Esophagus muscularis mucosa (tissue), 4 donors: ENCODE measurements around the gene EHMT2. TPM values are rescaled to one million over a fixed set of nuclear protein-coding genes. Genes with fewer than 3 reads are reported as not detected.
"Not testable (repeated sequence)": the region's sequence is repeated elsewhere in the genome, so short reads cannot be mapped to it uniquely, and the experiment has no call there.

Source experiments
- DNase-seq: peaks from one replicate; pipeline ENCODE4 v3.0.0-alpha.2; 2017; ENCODE audit errors: extremely low spot score
- H3K27ac ChIP-seq, 4 donors: fragments of 200-600 bp; sonication (generic); replicated peaks in 1 of 4; 1 replicate in 3 of 4; 2 replicates in 1 of 4; pipeline ENCODE4 v1.5.1; 2016 to 2019; ENCODE audit warnings: mild to moderate bottlenecking in 1 of 4
- H3K27me3 ChIP-seq, 4 donors: fragments of 200-600 bp; sonication (generic); one replicate each; pipeline versions ENCODE4 v1.5.1 to v1.6.0; 2016 to 2019
- H3K36me3 ChIP-seq, 4 donors: fragments of 200-600 bp; sonication (generic); one replicate each; pipeline ENCODE4 v1.5.1; 2016 to 2019
- H3K4me1 ChIP-seq, 4 donors: fragments of 200-600 bp; sonication (generic); one replicate each; pipeline ENCODE4 v1.5.1; 2016 to 2019
- H3K4me3 ChIP-seq, 4 donors: fragments of 200-600 bp; sonication (generic); 1 replicate in 2 of 4; 2 replicates in 2 of 4; pipeline ENCODE4 v1.5.1; 2016 to 2019; ENCODE audit warnings: mild to moderate bottlenecking in 4 of 4, moderate library complexity in 1 of 4
- H3K9me3 ChIP-seq, 4 donors: fragments of 200-600 bp; sonication (generic); 1 replicate in 3 of 4; 2 replicates in 1 of 4; pipeline ENCODE4 v1.5.1; 2016 to 2019
- EP300 ChIP-seq: sonication (generic); formaldehyde crosslinking; IDR thresholded peaks from one replicate; pipeline ENCODE4 v1.6.1; 2017; ENCODE audit warnings: antibody characterized with exemption
- POLR2A ChIP-seq: fragments of 450-650 bp; IDR thresholded peaks from one replicate; pipeline ENCODE4 v1.6.1; 2017; ENCODE audit warnings: antibody characterized with exemption, moderate library complexity, mild to moderate bottlenecking, low read depth
- POLR2AphosphoS5 ChIP-seq, 2 donors: sonication (generic); formaldehyde crosslinking; IDR thresholded peaks; one replicate each; pipeline ENCODE4 v1.6.1; 2017; ENCODE audit warnings: antibody characterized with exemption in 2 of 2
- WGBS: methylation state at CpG from one replicate; pipeline ENCODE4 v1.1.5; 2018; 5-methylcytosine and 5-hydroxymethylcytosine counted together
- intact Hi-C: fragments of 100-400 bp; cut with DNase I; formaldehyde crosslinking; loops from one replicate; pipeline ENCODE4 v1.15.1; 2023
- total RNA-seq, 4 donors: library from RNA; depleted of rRNA; stranded (reverse); fragments of >200 nt; gene quantifications; one replicate each; pipeline versions ENCODE4 v1.1.0 to v1.2.1, GENCODE V29; 2016
- TF ChIP-seq, protein P1 (sequence below), 3 experiments: fragments of 200-600 bp in 2 of 3; fragments of 450-650 bp in 1 of 3; sonication (generic) in 2 of 3; IDR thresholded peaks; one replicate each; pipeline ENCODE4 v1.5.1; 2017 to 2019; ENCODE audit warnings: antibody characterized with exemption in 3 of 3, mild to moderate bottlenecking in 2 of 3, moderate library complexity in 1 of 3

The EHMT2 gene
- total RNA-seq, 4 donors from 2014 or later: 25.7 to 48.4 (median 38.1) TPM

DNA sequence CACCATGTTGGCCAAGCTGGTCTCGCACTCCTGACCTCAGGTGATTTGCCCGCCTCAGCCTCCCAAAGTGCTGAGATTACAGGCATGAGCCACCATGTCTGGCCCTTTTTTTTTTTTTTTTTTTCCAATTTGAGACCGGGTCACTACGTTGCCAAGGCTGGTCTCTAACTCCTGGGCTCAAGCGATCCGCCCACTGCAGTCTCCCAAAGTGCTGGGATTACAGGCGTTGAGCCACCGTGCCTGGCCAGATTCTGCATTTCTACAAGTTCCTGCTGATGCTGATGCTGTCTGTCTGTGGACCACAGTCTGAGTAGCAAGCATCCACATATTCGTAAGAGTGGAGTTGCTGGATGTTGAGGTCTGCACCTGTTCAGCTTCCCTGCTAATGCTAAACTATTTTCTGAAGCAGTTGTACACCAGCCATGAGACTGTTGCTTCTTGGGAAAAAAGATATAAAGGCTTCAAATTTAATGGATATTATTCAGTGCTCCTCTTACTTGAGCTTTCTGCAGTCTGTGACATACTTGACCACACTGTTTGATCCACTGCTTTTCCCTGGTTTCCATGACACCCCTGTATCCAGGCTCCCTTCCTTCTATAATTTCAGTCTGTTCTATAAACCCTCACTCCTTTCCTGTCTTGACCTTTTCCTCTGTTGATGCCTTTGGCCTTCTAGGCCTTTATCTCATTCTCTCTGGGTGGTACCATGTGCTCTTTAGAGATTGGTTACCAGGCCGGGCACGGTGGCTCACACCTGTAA lies 14.5 kb upstream of the EHMT2 start:
- H3K4me1 ChIP-seq: no peaks in the 10 kb centered on the region
- DNase-seq: no peak
- H3K4me3 ChIP-seq: no peak overlapping the region
- no peaks in the 10 kb centered on the region for H3K27me3 ChIP-seq
- TF ChIP-seq, protein P1, sequence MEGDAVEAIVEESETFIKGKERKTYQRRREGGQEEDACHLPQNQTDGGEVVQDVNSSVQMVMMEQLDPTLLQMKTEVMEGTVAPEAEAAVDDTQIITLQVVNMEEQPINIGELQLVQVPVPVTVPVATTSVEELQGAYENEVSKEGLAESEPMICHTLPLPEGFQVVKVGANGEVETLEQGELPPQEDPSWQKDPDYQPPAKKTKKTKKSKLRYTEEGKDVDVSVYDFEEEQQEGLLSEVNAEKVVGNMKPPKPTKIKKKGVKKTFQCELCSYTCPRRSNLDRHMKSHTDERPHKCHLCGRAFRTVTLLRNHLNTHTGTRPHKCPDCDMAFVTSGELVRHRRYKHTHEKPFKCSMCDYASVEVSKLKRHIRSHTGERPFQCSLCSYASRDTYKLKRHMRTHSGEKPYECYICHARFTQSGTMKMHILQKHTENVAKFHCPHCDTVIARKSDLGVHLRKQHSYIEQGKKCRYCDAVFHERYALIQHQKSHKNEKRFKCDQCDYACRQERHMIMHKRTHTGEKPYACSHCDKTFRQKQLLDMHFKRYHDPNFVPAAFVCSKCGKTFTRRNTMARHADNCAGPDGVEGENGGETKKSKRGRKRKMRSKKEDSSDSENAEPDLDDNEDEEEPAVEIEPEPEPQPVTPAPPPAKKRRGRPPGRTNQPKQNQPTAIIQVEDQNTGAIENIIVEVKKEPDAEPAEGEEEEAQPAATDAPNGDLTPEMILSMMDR (IDR thresholded peaks at IDR 0.05): no peak
- no peak for TF ChIP-seq POLR2A
- no peak for TF ChIP-seq EP300
- no peak for TF ChIP-seq POLR2AphosphoS5 (IDR thresholded peaks at IDR 0.05)
- H3K27ac ChIP-seq: no peak overlapping the region
- no peaks in the 10 kb centered on the region for H3K9me3 ChIP-seq
- intact Hi-C loops: no loop called here
- no peaks in the 10 kb centered on the region for H3K36me3 ChIP-seq
- 81% methylated on average over 11 of the region's 11 CpGs for WGBS

DNA sequence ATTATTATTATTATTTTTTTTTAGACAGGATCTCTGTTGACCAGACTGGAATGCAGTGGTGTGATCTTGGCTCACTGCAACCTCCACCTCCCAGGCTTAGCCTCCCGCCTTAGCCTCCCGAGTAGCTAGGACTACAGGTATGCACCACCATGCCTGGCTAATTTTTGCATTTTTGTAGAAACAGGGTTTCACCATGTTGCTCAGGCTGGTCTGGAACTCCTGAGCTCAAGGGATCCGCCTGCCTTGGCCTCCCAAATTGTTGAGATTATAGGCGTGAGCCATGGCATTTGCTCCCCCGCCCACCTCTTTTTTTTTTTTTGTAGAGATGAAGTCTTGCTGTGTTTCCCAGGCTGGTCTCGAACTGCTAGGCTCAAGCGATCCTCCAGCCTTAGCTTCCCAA lies 11.8 kb upstream of the EHMT2 start:
- DNase-seq, H3K27me3 ChIP-seq, H3K9me3 ChIP-seq, H3K27ac ChIP-seq, H3K4me1 ChIP-seq, H3K4me3 ChIP-seq, intact Hi-C loops, H3K36me3 ChIP-seq: not testable (repeated sequence)
- WGBS: 85% methylated on average over 7 of the region's 7 CpGs

DNA sequence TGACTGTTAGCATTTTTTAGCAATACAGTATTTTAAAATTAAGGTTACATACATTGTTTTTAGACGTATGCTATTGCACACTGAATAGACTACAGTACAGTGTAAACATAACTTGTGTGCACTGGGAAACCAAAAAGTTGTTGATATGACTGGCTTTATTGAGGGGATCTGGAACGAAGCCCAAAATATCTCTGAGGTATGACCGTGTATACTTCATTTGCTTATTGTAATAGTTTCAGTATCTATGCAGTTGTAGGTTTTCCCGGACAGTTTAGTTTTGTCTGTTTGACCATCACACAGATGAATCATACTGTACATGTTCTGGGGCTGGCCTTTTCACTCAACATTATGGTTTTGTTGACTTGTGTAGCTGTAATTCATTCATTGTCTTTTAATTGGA lies 11.3 kb upstream of the EHMT2 start:
- 41% methylated on average over 4 of the region's 4 CpGs for WGBS
- H3K4me1 ChIP-seq: peaks cover 0 to 4% (median 2%) of the 10 kb centered on the region in 4 donors
- TF ChIP-seq POLR2A: no peak
- TF ChIP-seq POLR2AphosphoS5 (IDR thresholded peaks at IDR 0.05): no peak
- no peak for TF ChIP-seq EP300
- TF ChIP-seq, protein P1 (IDR thresholded peaks at IDR 0.05): no peak
- H3K27me3 ChIP-seq: no peaks in the 10 kb centered on the region
- H3K27ac ChIP-seq: no peak overlapping the region
- DNase-seq: no peak
- H3K9me3 ChIP-seq: no peaks in the 10 kb centered on the region
- H3K4me3 ChIP-seq: no peak overlapping the region
- intact Hi-C loops: no loop called here
- no peaks in the 10 kb centered on the region for H3K36me3 ChIP-seq

DNA sequence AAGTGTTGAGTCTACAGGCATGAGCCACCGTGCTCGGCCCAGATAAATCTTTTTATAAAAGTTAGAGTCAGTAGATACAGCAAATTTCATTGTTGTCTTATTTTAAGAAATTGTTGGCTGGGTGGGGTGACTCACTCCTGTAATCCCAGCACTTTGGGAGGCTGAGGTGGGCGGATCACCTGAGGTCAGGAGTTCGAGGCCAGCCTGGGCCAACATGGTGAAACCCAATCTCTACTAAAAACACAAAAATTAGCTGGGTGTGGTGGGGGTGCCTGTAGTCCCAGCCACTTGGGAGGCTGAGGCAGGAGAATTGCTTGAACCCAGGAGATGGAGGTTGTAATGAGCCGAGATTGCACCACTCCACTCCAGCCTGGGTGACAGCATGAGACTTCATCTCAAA lies 10.8 kb upstream of the EHMT2 start:
- H3K27ac ChIP-seq, DNase-seq, H3K36me3 ChIP-seq, H3K27me3 ChIP-seq, H3K4me1 ChIP-seq, intact Hi-C loops, H3K4me3 ChIP-seq, H3K9me3 ChIP-seq: not testable (repeated sequence)
- WGBS: 94% methylated on average over 5 of the region's 5 CpGs

DNA sequence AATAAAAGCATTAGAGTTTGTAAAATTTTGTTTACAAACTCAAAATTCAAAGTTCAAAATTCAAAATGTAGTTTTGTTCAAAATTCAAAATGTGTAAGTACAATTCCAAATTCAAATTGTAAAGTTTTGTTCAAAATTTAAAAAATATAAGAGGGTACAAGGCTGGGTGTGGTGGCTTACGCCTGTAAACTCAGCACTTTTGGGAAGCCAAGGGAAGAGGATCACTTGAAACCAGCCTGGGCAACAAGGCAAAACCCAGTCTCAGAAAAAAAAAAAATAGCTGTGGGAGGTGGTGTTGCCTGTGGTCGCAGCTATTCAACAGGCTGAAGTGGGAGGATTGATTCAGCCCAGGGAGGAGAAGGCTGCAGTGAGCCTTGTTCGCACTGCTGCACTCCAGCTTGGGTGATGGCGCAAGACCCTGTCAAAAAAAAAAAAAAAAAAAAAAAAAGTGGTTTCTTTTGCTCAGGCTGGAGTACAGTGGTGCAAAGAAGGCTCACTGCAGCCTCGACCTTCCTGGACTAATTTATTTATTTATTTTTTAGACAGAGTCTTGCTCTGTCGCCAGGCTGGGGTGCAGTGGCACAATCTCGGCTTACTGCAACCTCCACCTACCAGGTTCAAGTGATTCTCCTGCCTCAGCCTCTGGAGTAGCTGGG lies 9.8 kb upstream of the EHMT2 start:
- Histone ChIP-seq H3K4me1 (peaks cover 9 to 19% (median 16%) of the 10 kb centered on the region in 4 donors), H3K9me3 (no peaks in the 10 kb centered on the region), H3K36me3 (no peaks in the 10 kb centered on the region), H3K27ac (no peak overlapping the region), H3K27me3 (no peaks in the 10 kb centered on the region), H3K4me3 (no peak overlapping the region)
- WGBS: 62% methylated on average over 7 of the region's 7 CpGs
- intact Hi-C loops: no loop called here
- no peak for TF ChIP-seq EP300
- no peak for TF ChIP-seq POLR2A
- TF ChIP-seq, protein P1 (IDR thresholded peaks at IDR 0.05): no peak
- TF ChIP-seq POLR2AphosphoS5 (IDR thresholded peaks at IDR 0.05): no peak
- DNase-seq: no peak

DNA sequence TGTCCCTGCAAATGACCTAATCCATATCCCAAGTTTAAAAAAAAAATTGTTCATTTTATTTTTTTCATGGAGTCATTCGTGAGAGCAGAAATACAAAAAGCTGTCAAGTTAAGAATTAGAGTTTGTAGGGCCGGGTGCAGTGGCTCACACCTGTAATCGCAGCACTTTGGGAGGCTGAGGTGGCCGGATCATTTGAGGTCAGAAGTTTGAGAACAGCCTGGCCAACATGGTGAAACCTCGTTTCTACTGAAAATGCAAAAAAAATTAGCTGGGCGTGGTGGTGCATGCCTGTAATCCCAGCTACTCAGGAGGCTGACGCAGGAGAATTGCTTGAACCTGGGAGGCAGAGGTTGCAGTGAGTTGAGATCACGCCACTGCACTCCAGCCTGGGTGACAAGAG lies 9.2 kb upstream of the EHMT2 start:
- 83% methylated on average over 8 of the region's 8 CpGs for WGBS
- H3K4me3 ChIP-seq, H3K9me3 ChIP-seq, H3K27me3 ChIP-seq, intact Hi-C loops, H3K27ac ChIP-seq, DNase-seq, H3K36me3 ChIP-seq: not testable (repeated sequence)
- peaks cover 9 to 19% (median 16%) of the 10 kb centered on the region in 4 donors for H3K4me1 ChIP-seq
